ENCODE data around the gene CC2D2B.
"Not testable (repeated sequence)": the region's sequence is repeated elsewhere in the genome, so short reads cannot be mapped to it uniquely, and the experiment has no call there.

Gene CC2D2B, protein sequence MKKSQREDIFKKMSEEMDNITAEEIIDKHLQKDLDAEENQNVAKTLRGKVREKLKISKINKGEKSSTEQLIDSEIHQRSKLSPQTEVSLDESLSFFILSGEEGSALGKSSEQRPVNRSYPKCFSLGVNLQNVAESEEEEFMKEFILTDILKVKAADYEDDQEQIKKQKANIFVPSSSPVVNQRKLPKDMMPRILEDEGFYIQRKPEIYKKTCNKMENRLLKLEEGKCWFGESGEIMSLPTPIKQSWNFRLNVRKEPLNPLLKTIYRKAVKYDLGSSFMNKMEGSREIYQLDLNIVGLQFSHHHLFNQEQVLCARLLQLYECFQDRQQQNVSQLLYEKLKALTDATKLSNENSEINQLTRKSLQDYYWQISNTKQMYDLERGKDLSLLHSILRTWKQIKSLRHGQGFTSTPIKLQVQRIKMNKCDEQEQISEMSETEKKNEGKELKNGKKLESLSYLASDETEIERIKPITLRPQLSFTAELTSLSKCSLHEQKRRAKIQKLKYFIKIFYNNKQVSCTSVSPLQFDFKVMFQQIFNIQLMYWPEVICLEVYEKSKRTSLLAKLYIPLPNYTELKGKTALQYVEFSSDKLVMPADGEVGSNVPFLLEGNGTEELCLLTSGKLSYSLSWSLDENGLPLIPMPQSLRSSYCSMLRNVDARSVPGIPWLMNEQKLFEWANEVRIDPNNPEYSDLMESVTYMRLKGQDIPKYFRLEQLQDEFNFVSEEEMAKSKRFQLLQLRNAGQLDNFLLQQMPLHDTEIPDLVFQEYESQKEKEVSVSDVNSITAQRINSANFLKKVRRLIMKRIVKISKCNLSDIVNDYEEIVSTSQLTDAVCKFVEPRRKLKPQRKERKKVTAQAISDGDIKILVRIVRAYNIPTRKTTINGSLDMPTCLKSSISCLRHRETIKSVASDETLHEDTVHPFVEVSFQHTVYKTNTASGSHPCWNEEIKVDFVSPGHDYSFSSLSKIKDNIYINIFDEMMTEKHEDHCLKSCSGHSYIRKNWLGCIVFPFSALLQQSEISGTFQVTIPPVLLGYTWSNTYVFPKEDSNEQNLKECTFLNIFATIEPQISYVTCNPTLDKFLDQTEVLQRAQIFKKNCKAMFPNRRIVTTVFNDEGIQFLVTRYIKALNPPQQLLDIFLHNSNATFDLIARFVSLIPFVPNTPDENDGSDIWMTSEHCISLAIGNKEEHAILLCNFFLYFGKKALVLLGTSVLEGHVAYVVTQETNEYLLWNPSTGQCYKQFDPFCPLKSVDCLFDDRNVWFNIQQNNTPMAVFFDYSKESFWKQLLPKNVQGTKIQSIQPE (N-terminal part only)

DNA sequence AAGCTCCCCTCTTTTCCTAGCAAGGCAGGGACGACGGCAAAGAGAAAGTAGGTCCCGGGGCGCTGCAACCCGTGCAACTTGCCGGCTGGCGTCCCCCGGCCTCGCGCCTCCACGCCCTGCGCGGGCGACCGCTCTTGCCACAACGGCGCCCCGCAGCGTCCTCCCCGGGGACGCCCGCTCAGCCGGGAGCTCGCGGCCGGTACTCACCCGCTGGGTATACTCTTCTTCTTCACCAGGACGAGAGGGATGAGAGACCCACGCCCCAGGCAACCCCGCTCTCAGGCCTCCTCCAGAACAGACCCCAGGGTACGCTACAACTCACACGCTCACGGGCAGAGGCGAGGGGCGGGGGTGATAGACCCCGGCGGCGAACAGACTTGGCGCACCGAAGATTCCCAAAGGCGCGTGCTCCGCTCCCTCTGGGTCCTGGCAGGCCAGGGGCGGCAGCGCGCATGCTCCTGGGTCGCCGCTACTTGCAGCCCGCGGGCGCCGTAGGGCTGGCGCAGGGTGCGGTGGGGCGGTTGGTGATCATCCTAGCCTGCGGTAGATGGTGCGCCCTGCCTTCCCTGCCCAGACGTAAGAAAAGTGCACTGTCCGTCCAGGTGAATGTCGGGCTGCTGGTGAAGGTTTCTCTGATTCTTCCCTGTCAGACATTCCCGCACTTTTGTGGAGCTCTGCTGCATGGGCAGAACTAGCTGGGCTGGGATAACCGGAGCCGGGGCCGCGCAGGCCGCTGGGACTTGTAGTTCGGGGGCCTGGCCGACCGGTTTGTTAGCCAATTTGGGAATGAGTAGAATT, at the start of gene CC2D2B:
Gene CC2D2B (plus strand): TSS at position 520 of the 798 bp plus-strand sequence. CDS start 3,349 bp downstream, outside the sequence.
- DNase-seq = no peak

DNA sequence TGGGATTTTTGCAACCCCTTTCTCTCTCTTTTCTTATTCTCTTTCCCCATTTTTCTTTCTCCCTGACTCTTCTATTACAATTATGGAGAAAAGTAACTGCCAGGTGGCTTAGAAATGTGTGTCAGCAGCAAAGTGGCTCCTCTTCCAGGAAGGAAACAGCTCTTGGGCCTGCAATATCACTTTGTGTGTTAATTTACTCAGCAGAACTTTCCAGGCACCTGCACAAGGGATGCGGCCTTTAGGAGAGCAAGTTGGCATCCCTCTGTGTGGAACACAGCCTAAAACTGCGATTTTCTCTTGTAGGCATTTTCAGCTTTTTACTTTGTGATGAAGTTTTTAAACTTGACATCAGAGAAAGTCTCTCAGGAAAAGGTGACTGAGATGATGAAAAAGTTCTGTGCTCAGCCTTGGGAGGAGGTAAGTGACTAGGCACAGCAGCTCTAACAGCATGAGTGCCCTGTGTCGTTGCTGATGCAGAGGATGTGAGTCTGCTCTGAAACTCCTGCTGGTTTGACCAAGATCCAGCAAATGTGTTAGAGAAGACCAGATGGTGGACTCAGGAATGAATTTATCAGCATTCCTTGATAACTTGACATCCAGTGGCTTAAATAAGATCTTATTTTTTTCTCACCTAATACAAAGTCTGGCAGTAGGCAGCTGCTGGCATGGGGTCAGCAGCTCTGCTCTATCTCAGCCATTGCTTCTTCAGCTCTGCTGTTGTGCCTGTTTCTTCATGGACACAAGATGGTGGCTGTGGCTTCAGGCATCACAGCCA, 47.4 kb upstream of the CC2D2B start:
- DNase-seq = no peak

DNA sequence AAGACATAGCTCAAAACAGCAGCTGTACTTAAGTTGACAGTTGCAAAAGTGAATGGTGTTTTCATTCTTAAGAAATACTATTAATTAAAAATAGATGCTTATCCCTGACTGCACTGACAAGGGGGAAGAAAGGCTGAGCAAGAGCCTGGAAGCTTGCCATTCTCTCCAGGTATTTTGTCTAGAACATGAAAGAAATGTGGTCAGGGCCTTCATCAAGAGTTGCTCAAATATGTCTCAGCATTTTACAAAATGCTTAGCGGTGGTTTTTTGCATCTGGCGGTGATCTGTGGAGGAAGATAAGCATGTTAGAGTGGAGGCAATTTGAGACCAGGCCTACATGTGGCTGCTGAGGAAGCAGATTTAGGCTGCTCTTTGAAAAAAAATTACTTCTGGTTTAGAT, 46.4 kb upstream of the CC2D2B start:
- DNase-seq = no peak

DNA sequence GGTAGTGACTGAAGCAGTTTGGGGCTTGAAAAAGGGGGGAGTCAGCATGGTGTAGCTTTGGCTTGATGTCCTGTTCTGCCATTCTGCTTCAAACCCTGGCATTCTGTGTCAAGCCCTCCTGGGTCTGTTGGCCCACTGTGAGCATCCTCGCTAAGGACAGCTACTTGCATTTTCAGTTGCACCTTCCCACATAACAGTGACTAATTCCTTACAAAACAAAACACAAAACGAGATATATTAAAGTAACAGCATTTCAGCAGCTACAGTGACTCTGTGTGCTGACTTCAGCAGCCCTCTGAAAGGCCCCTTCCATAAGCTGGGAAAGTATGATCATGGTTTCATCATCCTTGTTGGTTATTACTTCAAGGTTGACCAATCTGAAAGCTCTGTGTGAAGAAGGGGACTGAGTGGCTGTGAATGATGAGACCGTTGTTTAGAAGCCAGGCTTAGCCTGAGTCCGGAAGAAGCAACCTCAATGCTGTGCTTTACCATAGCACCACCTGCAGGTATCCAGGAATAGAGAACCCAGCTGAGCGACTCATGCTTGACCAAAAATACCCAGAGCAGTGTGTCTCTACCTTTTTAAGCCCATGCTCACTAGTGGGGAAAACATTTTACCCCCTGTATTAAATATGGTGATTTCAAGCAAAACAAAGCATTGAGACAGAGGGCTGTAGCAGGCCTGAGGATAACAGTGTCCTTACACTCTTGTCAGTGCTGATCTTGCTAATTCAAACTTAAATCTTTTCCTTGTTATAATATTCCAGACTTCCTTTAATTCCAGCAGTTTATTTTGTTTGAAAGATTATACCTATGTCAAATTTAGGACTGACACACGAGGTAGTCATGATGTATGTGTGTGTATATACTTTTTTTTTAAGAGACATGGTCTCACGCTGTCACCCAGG, 42.6 kb upstream of the CC2D2B start:
- DNase-seq = peak; percentile 34

DNA sequence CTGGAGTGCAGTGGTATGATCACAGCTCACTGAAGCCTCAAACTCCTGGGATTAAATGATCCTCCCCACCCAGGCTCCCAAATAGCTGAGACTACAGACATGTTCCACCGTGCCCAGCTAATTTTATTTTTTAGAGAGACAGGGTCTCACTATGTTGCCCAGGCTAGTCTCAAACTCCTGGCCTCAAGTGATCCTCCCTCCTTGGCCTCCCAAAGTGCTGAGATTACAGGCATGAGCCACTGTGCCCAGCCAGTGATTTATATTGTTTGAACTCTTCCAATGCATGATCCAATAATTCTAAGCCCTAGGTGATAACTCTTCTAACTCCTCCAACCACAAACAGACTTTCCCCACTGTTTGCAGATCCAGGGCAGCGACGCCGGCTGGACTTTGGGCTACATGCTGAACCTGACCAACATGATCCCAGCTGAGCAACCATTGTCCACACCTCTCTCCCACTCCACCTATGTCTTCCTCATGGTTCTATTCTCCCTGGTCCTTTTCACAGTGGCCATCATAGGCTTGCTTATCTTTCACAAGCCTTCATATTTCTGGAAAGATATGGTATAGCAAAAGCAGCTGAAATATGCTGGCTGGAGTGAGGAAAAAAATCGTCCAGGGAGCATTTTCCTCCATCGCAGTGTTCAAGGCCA, 41.8 kb upstream of the CC2D2B start:
- no peak for DNase-seq

DNA sequence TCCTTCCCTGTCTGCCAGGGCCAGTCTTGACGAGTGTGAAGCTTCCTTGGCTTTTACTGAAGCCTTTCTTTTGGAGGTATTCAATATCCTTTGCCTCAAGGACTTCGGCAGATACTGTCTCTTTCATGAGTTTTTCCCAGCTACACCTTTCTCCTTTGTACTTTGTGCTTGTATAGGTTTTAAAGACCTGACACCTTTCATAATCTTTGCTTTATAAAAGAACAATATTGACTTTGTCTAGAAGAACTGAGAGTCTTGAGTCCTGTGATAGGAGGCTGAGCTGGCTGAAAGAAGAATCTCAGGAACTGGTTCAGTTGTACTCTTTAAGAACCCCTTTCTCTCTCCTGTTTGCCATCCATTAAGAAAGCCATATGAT, 41.3 kb upstream of the CC2D2B start:
- DNase-seq = no peak

DNA sequence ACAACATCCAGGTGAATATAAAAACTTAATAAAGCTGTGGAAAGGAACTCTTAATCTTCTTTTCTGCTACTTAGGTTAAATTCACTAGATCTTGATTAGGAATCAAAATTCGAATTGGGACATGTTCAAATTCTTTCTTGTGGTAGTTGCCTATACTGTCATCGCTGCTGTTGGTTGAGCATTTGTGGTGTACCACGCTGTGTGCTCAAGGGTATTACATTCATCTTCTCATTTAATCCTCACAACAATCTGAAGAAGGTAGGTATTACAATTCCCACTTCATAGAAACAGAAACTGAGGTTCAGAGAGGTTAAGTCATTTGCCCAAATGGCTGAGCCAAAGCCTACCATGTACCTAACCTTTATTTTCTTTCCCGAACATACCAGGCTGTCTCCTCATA, 39.9 kb upstream of the CC2D2B start:
- DNase-seq = no peak

DNA sequence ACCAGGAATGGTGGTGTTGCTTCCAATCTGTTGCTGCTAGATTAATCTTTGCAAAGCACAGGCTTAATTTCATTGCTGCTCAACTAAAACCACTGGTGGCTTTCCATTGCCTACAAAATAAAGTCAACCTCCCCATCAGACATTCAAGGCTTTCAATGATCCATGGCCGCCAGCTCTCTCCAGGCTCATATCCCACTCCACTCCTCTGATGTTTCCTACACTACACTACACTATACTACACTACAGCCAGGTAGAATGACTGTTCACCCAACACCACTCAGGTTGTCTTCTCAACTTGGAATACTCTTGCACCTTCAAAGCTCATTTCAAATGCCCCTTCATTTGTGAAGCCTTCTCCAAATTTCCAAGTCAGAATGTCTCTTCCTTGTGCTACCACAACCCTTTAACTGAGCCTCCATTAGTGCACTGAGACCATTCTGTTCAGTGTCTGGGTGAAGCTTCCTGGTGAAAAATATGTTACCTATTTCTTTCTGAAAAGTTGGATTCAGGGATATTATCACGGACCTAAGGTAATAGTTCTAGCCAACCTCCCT, 35.5 kb upstream of the CC2D2B start:
- no peak for DNase-seq

DNA sequence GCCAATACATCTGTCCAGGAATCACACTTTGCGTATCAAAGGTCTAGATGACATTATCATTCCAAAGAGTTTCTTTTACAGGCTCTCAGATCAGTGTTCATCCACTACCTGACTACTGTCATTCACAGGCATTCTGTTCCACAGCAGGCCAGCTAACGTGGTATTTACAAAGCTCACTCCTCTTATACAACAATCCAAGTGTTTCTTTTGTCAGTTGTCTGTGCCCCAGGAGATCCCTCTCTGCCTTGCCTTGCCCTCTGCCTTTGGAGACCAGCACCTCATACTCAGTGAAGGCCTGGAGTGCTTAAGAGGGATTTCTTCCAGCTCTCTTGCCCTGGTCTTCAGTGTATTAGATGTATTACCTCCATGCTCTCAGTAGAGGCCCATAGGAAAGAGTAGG, 34.6 kb upstream of the CC2D2B start:
- DNase-seq = no peak

DNA sequence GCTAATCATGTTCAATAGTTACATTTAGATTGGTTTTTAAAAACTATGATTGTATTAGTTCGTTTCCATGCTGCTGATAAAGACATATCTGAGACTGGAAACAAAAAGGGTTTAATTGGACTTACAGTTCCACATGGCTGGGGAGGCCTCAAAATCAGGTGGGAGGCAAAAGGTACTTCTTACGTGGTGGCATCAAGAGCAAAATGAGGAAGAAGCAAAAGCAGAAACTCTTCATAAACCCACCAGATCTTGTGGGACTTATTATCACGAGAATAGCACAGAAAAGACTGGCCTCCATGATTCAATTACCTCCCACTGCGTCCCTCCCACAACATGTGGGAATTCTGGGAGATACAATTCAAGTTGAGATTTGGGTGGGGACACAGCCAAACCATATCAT, 34.1 kb upstream of the CC2D2B start:
- no peak for DNase-seq

DNA sequence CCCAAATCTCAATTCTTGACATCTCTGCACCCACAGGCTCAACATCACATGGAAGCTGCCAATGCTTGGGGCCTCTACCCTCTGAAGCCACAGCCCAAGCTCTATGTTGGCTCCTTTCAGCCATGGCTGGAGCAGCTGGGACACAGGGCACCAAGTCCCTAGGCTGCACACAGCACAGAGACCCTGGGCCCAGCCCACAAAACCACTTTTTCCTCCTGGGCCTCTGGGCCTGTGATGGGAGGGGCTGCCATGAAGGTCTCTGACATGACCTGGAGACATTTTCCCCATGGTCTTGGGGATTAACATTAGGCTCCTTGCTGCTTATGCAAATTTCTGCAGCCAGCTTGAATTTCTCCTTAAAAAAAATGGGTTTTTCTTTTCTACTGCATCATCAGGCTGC, 33.0 kb upstream of the CC2D2B start:
- DNase-seq = not testable (repeated sequence)

DNA sequence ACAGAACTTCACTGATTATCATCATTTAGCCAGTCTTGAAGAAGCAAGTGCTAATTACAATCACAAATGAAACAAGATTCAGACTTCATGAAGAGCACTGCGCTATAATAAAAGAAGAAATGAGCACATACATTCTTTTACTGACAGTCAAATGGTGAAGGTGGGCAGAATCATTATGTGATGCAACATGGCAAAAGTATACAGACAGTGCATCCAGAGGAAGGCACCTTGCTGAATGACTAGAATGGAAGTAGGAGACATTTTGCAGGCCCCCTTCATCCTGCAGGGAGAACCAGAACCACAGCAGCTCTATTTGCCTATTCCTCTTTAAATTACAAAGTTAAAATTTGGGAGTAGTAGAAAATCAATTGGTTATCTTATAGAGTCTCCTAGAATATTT, 31.0 kb upstream of the CC2D2B start:
- no peak for DNase-seq

DNA sequence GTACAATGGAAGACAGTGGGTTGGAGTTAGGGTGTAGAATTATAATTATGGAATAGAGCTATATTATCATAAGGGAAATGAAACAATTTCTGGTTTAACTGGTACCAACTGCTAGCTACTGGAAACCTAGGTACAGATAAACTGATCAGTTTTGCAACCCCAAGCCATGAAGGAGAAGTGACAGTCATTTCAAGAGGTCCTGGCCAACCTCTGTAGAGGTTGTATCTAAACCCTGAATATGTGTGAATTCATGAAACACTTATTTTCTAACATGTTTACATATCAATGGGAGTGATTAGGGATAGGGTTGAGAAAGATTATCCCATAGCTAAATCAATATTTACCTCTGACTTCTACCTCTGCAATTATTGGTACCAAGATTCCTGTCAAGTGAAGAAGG, 29.9 kb upstream of the CC2D2B start:
- DNase-seq = no peak

DNA sequence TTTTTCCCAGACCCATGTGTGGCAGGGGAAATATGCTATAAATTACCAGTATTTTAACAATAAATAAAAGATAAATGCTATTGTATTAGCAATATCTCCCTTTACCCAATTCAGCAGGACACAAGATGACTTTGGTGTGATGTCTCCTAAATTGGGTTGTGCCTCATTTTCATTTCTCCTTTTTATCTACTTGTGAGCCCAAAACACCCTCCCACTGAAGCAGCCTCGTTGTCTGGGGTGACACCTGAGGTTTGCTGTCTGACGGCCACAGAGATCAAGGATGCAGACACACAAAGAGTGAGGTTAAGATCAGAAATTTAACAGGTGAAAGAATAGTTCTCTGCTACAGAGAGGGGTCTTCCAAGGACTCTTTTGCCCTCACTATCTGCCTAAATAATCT, 27.1 kb upstream of the CC2D2B start:
- no peak for DNase-seq

DNA sequence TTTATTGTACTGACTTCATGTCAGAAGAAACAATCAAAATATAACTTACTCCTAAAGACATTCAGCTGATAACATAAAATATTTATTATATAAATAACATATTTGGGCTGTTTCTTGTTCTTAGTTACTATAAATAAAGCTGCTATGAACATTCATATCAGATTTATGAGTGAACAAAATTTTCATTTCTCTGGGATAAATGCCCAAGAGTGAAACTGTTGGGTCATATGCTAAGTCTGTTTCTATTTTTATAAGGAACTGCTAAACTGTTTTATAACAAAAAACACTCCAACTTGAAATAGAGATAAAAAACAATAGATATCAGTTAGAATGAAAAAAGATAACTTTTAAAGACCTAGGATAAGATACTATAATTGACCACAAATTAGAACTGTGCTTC, 26.5 kb upstream of the CC2D2B start:
- no peak for DNase-seq

DNA sequence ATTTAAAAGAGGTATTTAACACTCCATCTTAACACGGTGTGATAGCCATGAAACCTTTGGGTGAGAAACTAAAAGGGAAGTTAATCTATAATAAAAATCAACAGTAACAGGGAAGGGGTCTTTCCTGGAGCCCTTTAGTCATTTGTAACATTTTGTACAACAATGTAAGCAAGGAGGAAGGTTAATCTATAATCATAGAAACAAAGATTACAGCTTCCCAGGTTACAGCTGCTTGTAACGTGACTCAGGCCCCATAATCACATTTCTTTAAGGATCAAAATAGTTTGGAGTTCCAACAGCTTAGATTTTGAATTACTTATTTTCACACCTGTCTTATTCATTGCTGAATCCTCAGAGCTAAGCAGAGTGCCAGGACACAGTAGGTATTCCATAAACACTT, 17.9 kb upstream of the CC2D2B start:
- no peak for DNase-seq

DNA sequence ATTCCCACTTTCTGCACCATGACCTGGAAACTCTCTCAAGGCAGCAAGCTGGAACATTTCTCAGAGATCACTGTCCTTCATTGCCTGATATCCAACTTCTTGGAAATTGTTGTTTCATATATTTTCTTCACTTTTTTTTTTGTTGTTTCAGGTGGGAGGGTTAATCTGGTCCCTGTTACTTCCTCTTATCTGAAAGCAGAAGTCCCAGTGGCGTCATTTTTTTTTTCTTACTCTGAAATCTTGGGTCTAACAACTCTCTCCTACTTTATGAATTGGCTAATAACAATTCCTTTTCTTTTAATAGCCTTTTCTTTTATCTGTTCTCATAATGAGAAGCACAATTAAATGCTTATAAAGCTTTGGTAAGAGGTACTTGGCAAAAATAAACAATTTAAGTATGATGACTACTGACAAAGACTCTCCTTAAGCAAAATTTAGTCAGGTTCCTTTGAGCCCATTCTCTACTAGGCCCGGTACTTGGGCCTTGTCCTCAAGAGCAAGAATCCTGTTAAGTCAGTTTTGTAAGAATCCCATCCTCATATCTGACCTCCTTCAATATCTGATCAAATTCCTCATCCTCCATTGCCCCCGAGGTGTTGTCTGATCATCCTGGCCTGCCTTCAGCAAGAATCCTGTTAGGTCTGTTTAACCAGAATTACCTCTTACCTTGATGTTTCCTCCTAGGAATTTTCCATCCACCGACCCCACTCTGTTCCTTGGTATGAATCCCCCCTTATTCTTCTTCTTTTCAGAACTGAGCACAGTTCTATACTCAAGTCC, 11.5 kb upstream of the CC2D2B start:
- DNase-seq = no peak

DNA sequence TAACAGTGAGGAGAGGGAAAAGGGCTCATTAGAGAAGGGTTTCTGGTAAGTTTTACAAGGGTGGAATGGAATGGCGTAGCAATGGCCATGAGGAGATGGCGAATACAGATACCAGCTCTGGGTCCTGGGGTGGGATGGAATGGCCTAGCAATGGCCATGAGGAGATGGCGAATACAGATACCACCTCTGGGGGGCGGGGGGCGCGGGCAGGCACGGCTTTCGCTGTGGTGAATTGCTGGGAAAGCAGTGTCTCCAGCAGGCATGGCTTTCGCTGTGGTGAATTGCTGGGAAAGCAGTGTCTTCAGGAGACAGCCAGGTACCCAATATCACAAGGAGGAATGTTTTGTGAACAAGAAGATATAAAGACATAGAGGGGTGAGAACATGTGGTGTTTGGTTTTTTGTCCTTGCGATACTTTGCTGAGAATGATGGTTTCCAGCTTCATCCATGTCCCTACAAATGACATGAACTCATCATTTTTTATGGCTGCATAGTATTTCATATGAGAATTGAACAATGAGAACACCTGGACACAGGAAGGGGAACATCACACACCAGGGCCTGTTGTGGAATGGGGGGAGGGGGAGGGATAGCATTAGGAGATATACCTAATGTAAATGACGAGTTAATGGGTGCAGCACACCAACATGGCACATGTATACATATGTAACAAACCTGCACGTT, 1.7 kb upstream of the CC2D2B start:
- not testable (repeated sequence) for DNase-seq

All from SIG-M5 (cell line).